Measurements from ENCODE around the gene ARL6.

DNA sequence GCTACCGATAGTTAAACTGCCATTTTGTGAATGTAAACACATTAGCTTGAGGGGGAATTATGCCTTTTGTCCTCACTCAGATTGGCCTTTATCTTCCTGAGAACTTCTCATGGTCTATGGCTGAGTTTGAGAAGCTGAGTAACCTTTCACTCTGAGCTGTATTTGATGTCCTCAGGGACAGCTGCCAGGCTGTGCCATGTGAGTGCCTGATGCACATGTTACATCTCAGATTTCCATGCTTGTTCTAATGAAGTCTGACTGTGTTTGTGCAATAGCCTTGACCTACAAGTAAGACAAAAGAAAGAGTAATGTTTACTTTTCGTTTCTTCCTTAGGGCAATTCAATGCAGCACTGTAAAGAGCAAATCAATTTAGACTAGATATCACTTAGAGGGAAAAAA is 44.1 kb upstream of the ARL6 start:
- TF ChIP-seq, protein P1, sequence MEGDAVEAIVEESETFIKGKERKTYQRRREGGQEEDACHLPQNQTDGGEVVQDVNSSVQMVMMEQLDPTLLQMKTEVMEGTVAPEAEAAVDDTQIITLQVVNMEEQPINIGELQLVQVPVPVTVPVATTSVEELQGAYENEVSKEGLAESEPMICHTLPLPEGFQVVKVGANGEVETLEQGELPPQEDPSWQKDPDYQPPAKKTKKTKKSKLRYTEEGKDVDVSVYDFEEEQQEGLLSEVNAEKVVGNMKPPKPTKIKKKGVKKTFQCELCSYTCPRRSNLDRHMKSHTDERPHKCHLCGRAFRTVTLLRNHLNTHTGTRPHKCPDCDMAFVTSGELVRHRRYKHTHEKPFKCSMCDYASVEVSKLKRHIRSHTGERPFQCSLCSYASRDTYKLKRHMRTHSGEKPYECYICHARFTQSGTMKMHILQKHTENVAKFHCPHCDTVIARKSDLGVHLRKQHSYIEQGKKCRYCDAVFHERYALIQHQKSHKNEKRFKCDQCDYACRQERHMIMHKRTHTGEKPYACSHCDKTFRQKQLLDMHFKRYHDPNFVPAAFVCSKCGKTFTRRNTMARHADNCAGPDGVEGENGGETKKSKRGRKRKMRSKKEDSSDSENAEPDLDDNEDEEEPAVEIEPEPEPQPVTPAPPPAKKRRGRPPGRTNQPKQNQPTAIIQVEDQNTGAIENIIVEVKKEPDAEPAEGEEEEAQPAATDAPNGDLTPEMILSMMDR (IDR thresholded peaks at IDR 0.05) = no peak
- TF ChIP-seq ZFX (IDR thresholded peaks at IDR 0.05; ENCODE audit: borderline replicate concordance) = no peak

All from 22Rv1 (cell line).